ENCODE data around the gene GRIN2A.

DNA sequence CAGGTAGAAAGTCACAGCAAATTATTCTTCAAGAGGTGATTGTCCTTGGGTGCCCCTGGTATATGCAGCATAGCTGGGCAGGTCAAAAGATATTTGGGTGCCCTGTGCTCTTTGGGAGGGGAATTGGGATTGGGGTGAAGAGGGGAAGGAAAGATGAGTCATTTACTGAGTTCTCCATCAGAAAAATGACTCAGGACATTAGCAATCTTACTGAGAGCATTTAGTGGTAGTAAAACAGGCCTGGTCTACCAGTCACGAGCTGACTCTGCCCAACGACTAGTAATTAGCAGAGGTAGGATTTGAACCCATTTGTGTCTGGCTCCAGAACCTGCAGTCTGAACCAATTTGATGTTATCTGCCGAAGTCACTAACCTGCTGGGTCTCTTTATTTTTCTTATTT lies 6.0 kb upstream of the GRIN2A start:
- TF ChIP-seq, protein P1, sequence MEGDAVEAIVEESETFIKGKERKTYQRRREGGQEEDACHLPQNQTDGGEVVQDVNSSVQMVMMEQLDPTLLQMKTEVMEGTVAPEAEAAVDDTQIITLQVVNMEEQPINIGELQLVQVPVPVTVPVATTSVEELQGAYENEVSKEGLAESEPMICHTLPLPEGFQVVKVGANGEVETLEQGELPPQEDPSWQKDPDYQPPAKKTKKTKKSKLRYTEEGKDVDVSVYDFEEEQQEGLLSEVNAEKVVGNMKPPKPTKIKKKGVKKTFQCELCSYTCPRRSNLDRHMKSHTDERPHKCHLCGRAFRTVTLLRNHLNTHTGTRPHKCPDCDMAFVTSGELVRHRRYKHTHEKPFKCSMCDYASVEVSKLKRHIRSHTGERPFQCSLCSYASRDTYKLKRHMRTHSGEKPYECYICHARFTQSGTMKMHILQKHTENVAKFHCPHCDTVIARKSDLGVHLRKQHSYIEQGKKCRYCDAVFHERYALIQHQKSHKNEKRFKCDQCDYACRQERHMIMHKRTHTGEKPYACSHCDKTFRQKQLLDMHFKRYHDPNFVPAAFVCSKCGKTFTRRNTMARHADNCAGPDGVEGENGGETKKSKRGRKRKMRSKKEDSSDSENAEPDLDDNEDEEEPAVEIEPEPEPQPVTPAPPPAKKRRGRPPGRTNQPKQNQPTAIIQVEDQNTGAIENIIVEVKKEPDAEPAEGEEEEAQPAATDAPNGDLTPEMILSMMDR (IDR thresholded peaks at IDR 0.05; ENCODE audit: extremely low read depth in 1 of 2, insufficient read depth in 1 of 2, low read depth in 1 of 2, low read length in 2 of 2): no peak
- TF ChIP-seq POLR2A (IDR thresholded peaks at IDR 0.05; ENCODE audit: low read depth, low read length): no peak
- TF ChIP-seq GATA2 (IDR thresholded peaks at IDR 0.05; ENCODE audit: insufficient read depth, insufficient read length, low read depth, low read length): no peak
- TF ChIP-seq EZH2 (IDR thresholded peaks at IDR 0.05; ENCODE audit: borderline replicate concordance, low read depth, low read length, severe bottlenecking): no peak
- TF ChIP-seq JUN (IDR thresholded peaks at IDR 0.05; ENCODE audit: borderline replicate concordance, insufficient read depth, insufficient read length, low read depth): no peak
- TF ChIP-seq MYC (IDR thresholded peaks at IDR 0.05; ENCODE audit: low read depth, low read length): no peak
- TF ChIP-seq, protein P2, sequence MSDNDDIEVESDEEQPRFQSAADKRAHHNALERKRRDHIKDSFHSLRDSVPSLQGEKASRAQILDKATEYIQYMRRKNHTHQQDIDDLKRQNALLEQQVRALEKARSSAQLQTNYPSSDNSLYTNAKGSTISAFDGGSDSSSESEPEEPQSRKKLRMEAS (IDR thresholded peaks at IDR 0.05; ENCODE audit: insufficient read depth, insufficient read length): no peak
- TF ChIP-seq POLR2AphosphoS5 (IDR thresholded peaks at IDR 0.05; ENCODE audit: insufficient read depth, low read depth, low read length): no peak
